Upper lobe of right lung (tissue), 1 donor: ENCODE results near the gene DUSP11. TPM values are rescaled to one million over a fixed set of nuclear protein-coding genes. Genes with fewer than 3 reads are reported as not detected.
"Not testable (repeated sequence)": the region's sequence is repeated elsewhere in the genome, so short reads cannot be mapped to it uniquely, and the experiment has no call there.

Source experiments
- ATAC-seq: fragments of 200-7000 bp; cut with Tn5 transposase; one replicate; pipeline ENCODE4 v1.9.1; 2020; ENCODE audit warnings: mild to moderate bottlenecking, moderate library complexity
- DNase-seq: peaks from one replicate; pipeline ENCODE4 v3.0.0-alpha.2; 2020
- H3K27ac ChIP-seq: fragments of 200-600 bp; one replicate; pipeline ENCODE4 v1.8.0; 2022
- H3K27me3 ChIP-seq: fragments of 200-600 bp; one replicate; pipeline ENCODE4 v1.8.0; 2022; ENCODE audit warnings: mild to moderate bottlenecking
- H3K36me3 ChIP-seq: fragments of 200-600 bp; one replicate; pipeline ENCODE4 v1.8.0; 2022
- H3K4me1 ChIP-seq: fragments of 200-600 bp; one replicate; pipeline ENCODE4 v1.8.0; 2022
- H3K4me3 ChIP-seq: fragments of 200-600 bp; one replicate; pipeline ENCODE4 v1.8.0; 2022; ENCODE audit warnings: mild to moderate bottlenecking
- H3K9me3 ChIP-seq: fragments of 200-600 bp; one replicate; pipeline ENCODE4 v1.8.0; 2022
- intact Hi-C: fragments of 100-400 bp; cut with DNase I; formaldehyde crosslinking; loops from one replicate; pipeline ENCODE4 v1.11.0; 2022
- total RNA-seq: library from RNA; stranded (reverse); fragmentation: NEBNext Ultra II Directional; extraction: Animal tissue kit (Norgen Biotek cat#: 25700); gene quantifications from one replicate; pipeline ENCODE4 v1.2.1, GENCODE V29; 2021
- TF ChIP-seq, protein P1 (sequence below): fragments of 200-600 bp; IDR thresholded peaks from one replicate; pipeline ENCODE4 v1.8.0; 2022; ENCODE audit warnings: antibody characterized with exemption
- donor health status: DM: no; HTN: yes; CAD: no; lungs with severe emphysema.

The DUSP11 gene
- total RNA-seq, 1 donor from 2014 or later, result 17.9 TPM

DNA sequence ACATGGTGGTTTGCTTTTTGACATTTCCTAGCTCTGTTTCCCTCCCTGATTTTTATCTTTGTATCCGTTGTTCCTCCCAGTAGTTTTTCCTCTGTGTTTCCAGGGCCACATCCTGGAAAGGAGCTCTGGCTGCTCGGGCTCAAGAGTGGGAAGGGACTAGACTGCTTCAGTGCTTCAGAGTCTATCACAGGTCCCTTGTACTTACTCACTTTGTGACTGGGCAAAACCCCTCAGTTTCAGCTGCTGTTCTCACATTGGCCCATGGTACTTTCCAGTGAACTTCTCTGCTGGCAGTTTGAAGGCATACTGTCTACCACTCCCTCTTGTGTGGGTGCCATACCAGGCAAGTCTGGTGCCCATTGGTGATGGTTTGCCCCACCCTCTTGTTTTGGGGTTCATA, 41.3 kb upstream of the DUSP11 start:
- H3K27me3 ChIP-seq, result no peaks in the 10 kb centered on the region
- ATAC-seq, result no peak
- H3K9me3 ChIP-seq, result no peaks in the 10 kb centered on the region
- intact Hi-C loops, result no loop called here
- H3K36me3 ChIP-seq, result no peaks in the 10 kb centered on the region
- no peak for DNase-seq
- H3K4me1 ChIP-seq, result no peaks in the 10 kb centered on the region
- TF ChIP-seq, protein P1, sequence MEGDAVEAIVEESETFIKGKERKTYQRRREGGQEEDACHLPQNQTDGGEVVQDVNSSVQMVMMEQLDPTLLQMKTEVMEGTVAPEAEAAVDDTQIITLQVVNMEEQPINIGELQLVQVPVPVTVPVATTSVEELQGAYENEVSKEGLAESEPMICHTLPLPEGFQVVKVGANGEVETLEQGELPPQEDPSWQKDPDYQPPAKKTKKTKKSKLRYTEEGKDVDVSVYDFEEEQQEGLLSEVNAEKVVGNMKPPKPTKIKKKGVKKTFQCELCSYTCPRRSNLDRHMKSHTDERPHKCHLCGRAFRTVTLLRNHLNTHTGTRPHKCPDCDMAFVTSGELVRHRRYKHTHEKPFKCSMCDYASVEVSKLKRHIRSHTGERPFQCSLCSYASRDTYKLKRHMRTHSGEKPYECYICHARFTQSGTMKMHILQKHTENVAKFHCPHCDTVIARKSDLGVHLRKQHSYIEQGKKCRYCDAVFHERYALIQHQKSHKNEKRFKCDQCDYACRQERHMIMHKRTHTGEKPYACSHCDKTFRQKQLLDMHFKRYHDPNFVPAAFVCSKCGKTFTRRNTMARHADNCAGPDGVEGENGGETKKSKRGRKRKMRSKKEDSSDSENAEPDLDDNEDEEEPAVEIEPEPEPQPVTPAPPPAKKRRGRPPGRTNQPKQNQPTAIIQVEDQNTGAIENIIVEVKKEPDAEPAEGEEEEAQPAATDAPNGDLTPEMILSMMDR, result no peak
- H3K4me3 ChIP-seq, result no peak overlapping the region
- no peak overlapping the region for H3K27ac ChIP-seq

DNA sequence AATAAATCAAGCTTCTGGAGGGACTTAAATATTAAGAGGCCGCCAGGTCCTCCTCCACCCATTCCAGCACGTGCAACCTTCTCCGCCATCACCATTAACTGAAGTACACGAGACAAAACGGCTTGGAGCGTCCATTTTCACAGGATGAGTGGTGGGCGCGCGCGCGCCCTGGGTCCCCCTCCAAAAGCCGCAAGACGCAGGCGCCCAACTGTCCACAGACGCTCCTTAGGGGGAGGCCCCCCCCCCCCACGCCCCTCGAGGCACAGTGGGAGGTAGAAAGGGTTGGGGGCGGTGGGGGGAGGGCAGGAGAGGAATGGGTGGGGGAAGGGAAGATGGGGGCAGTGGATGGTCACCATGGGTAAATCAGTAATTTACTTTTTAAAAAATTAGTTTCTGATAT, 38.4 kb upstream of the DUSP11 start:
- no peaks in the 10 kb centered on the region for H3K36me3 ChIP-seq
- intact Hi-C loops, result no loop called here
- ATAC-seq, result no peak
- no peaks in the 10 kb centered on the region for H3K9me3 ChIP-seq
- DNase-seq, result no peak
- TF ChIP-seq, protein P1, result no peak
- H3K4me1 ChIP-seq, result no peaks in the 10 kb centered on the region
- no peak overlapping the region for H3K4me3 ChIP-seq
- no peak overlapping the region for H3K27ac ChIP-seq
- H3K27me3 ChIP-seq, result no peaks in the 10 kb centered on the region

DNA sequence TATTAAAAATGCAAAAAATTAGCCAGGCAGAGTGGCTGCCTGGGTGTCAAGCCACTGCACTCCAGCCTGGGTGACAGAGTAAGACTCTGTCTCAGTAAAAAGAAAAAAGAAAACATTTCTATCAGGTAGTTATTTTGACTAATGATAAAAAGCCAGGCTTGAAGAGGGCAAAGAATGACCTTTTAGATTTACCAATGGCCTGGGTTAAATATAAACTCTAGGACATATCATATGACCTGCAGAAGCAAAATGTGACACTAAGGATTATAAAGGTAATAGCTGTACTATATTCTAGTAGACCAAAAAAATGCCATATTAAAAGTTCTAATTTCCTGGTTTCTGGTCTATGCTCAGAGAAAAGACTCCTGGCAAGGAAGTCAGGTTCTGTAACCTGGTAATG, 32.7 kb upstream of the DUSP11 start:
- Histone ChIP-seq H3K36me3 (no peaks in the 10 kb centered on the region), H3K4me3 (no peak overlapping the region), H3K4me1 (no peaks in the 10 kb centered on the region), H3K27me3 (no peaks in the 10 kb centered on the region), H3K9me3 (no peaks in the 10 kb centered on the region), H3K27ac (no peak overlapping the region)
- TF ChIP-seq, protein P1, result no peak
- DNase-seq, result no peak
- intact Hi-C loops, result no loop called here
- no peak for ATAC-seq

DNA sequence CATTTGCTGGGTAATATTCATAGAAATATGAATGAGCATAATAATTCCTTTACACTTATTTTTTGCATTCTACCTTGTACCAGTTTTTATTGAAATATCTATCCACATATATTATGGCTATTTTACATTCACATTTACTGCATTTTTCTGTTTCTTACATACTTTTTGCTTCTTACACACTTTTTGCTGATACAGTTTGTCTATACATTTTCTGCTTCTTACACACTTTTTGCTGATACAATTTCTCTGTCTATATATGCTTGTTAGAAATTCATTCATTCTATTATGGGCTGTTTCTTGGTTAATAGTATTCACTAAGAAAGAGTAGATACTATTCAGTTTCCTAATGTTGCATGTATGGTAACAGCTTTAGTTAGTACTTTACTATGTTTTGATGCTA, 32.0 kb upstream of the DUSP11 start:
- DNase-seq, result no peak
- Histone ChIP-seq H3K9me3 (no peaks in the 10 kb centered on the region), H3K36me3 (no peaks in the 10 kb centered on the region), H3K4me1 (no peaks in the 10 kb centered on the region), H3K4me3 (no peak overlapping the region), H3K27me3 (no peaks in the 10 kb centered on the region), H3K27ac (no peak overlapping the region)
- intact Hi-C loops, result no loop called here
- no peak for ATAC-seq
- TF ChIP-seq, protein P1, result no peak

DNA sequence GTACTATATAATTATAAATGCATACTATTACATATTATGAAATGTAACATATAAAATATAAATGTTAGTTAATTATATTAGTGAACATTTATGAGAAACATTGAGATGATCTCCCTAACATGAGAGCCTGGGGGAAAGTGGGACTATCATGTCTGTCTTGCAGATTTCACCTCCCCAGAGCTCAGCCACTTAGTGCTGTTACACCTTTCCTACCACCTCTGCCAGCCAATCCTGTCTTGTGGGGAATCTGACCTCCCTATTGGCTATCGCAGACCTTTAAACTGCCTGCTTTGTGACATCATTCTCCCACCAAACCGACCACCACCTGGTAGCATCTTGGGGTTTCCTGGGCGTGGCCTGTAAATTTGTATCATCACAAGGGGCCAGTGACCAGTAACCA, 4.0 kb upstream of the DUSP11 start, which contains the start of gene C2orf78:
C2orf78 (plus strand) TSS at position 301 of the 400 bp plus-strand sequence. CDS start 127 bp downstream, outside the sequence.
- H3K27me3 ChIP-seq, DNase-seq, H3K27ac ChIP-seq, H3K4me1 ChIP-seq, H3K9me3 ChIP-seq, H3K36me3 ChIP-seq, H3K4me3 ChIP-seq, ATAC-seq, intact Hi-C loops: not testable (repeated sequence)

DNA sequence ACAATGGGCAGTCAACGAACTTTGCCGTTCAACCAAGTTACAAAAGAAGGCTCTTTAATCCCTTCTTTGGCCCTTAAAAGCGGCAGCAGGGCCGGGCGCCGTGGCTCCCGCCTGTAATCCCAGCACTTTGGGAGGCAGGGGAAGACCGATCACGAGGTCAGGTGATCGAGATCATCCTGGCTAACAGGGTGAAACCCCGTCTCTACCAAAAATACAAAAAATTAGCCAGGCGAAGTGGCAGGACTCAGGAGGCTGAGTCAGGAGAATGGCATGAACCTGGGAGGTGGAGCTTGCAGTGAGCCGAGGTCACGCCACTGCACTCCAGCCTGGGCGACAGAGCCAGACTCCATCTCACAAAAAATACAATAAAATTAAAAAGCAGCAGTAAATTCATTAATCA, 3.5 kb upstream of the DUSP11 start:
- H3K27ac ChIP-seq, ATAC-seq, H3K36me3 ChIP-seq, H3K4me3 ChIP-seq, intact Hi-C loops, DNase-seq, H3K27me3 ChIP-seq, H3K4me1 ChIP-seq, H3K9me3 ChIP-seq: not testable (repeated sequence)

DNA sequence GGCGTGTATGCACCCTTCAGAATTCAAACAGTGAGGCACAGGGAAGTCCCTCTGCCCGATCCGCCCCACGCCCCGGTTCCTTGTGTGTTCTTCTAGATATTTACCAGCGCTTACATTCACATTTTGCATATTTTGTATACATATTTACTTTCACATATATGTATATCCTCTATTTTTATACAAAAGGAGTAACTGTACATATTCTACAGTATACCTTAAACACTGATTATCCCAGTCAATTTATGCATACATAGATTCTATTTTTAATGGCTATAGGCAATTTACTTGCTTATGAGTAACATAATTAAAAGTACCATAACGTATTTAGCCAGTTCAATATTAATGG, 307 bp upstream of the DUSP11 start:
- H3K27me3 ChIP-seq, result peaks cover 5% of the 10 kb centered on the region
- no peak for ATAC-seq
- H3K4me1 ChIP-seq, result peaks cover 21% of the 10 kb centered on the region
- H3K27ac ChIP-seq, result peak overlapping the region; percentile 95
- H3K36me3 ChIP-seq, result peaks cover 25% of the 10 kb centered on the region
- TF ChIP-seq, protein P1, result peak; percentile 4
- intact Hi-C loops, result no loop called here
- no peak for DNase-seq
- H3K4me3 ChIP-seq, result peak overlapping the region; percentile 74
- H3K9me3 ChIP-seq, result no peaks in the 10 kb centered on the region

DNA sequence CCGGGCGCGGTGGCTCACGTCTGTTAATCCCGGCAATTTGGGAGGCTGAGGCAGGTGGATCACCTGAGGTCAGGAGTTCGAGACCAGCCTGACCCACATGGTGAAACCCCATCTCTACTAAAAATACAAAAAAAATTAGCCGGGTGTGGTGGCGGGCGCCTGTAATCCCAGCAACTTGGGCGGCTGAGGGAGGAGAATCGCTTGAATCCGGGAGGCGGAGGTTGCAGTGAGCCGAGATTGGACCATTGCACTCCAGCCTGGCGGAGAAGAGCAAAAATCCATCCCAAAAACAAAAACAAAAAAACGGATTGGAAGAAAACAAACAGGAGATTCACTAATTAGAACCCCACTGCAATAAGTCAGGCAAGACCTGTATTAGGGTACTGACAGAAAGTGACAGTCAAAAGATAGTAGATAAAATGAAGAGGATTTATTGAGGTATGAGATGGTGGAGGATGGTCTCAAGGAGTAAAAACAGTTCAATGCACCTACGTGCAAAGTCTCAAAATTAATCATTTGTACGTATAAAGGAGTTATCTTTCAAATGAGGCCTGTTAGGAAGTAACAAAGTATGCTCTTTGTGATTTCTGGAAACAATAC, 936 bp downstream of the DUSP11 start:
- intact Hi-C loops, H3K27me3 ChIP-seq, ATAC-seq, H3K9me3 ChIP-seq, DNase-seq: not testable (repeated sequence)
- H3K36me3 ChIP-seq, result peaks cover 38% of the 10 kb centered on the region
- H3K4me3 ChIP-seq, result peak overlapping the region; percentile 74
- H3K4me1 ChIP-seq, result peaks cover 21% of the 10 kb centered on the region
- H3K27ac ChIP-seq, result peak overlapping the region; percentile 95
